Measurements from ENCODE around the gene SNAPC3.

Gene SNAPC3

DNA sequence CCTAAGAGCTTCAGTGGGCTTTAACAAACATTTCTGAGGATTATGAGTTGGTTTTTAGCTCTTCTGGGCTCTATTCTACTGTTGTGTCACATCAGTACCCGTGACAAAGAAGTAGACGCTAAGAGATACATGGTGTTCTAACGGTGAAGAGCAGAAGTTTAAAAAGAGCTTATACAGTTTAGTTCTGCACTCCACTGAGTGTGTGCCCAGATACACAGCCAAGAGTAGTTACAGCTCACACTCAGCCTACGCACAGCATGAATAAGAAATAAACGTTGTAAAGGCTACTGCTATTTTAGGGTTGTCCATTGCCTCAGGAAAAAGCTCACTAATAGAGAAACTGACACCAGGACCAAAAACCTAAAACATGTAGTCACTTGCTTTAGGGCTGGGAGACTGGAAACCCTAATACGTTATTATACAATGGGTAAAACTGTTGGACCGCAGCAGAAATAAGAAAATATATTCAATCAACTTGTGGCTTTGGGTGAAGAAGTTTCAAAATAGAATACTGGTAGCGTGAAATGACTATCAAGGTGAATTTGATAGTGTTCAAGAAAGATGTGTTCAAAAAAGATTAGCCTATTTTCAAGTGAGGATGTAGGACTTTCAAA, 53.4 kb downstream of the SNAPC3 start:
- TF ChIP-seq, protein P1, sequence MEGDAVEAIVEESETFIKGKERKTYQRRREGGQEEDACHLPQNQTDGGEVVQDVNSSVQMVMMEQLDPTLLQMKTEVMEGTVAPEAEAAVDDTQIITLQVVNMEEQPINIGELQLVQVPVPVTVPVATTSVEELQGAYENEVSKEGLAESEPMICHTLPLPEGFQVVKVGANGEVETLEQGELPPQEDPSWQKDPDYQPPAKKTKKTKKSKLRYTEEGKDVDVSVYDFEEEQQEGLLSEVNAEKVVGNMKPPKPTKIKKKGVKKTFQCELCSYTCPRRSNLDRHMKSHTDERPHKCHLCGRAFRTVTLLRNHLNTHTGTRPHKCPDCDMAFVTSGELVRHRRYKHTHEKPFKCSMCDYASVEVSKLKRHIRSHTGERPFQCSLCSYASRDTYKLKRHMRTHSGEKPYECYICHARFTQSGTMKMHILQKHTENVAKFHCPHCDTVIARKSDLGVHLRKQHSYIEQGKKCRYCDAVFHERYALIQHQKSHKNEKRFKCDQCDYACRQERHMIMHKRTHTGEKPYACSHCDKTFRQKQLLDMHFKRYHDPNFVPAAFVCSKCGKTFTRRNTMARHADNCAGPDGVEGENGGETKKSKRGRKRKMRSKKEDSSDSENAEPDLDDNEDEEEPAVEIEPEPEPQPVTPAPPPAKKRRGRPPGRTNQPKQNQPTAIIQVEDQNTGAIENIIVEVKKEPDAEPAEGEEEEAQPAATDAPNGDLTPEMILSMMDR (IDR thresholded peaks at IDR 0.05; ENCODE audit: extremely low read depth, missing control alignments) = no peak
- no peak for DNase-seq (ENCODE audit: low spot score)

GRCh38 chr9:15480028-15480427, 57.4 kb downstream of the SNAPC3 start:
- DNase-seq (ENCODE audit: low spot score) = no peak
- TF ChIP-seq, protein P1 (IDR thresholded peaks at IDR 0.05; ENCODE audit: extremely low read depth, missing control alignments) = no peak

DNA sequence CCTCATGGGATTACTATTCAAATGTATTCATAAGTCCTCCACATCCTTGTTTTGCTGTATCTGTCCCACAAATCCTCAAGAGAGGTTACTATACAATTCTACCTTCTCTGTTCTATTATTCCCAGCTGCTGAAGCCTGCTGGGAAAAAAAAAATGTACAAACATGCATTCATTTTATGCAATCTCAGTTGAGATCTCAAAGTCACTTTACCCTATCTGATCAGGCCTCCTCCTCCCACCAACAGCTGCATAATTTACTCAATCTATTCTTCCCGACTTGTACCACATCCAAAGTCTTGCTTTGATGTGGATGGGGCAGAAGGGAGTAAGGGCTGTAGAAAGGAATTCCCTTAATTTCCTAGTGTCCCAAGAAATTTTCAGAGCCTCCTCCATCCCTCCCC, 59.5 kb downstream of the SNAPC3 start:
- TF ChIP-seq, protein P1 (IDR thresholded peaks at IDR 0.05; ENCODE audit: extremely low read depth, missing control alignments) = no peak

GRCh38 chr9:15484802-15485201, 62.1 kb downstream of the SNAPC3 start:
- no peak for DNase-seq (ENCODE audit: low spot score)
- TF ChIP-seq, protein P1 (IDR thresholded peaks at IDR 0.05; ENCODE audit: extremely low read depth, missing control alignments) = no peak

More for the DNA sequence above, 59.5 kb downstream of the SNAPC3 start:
- DNase-seq (ENCODE audit: low spot score) = no peak

DNA sequence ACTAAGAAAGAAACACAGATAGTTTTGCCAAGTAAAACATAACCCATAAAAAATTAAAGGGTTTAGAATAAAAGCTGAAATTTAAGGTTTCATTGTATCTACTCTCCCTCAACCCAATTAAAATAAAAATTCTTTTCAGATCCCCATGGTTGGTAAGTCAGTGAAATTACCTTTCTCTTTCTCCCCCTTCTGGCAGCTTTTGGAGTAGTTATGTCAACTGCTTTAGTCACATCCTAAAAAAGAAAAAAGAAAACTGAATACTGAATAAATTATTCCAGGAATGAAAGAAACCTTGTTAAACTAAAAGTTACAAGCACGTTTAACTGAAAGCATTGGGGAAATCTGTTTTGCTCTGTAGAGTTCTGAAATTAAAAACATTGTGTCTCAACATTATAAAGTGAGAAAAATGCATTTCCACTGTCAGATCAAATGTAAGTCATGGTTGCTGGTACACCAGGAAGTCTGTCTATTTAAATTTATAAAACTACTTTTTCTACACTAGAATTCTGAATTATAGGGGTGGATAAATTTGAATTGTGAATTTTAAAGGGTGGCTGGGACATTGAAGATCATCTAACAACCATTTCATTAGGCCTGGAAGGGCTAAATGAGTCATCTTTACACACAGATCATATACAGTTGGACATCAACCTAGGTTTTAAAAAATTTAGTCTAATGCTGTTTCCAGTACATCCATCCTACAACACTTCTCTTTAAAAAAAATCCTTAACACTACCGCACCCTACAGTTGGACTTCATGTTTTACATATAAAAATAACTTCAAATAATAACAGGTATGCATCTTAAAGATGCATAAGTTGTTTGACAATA, 63.4 kb downstream of the SNAPC3 start:
- TF ChIP-seq, protein P1 (IDR thresholded peaks at IDR 0.05; ENCODE audit: extremely low read depth, missing control alignments) = no peak
- no peak for DNase-seq (ENCODE audit: low spot score)

GRCh38 chr9:15491950-15492349, 69.3 kb downstream of the SNAPC3 start:
- no peak for DNase-seq (ENCODE audit: low spot score)
- TF ChIP-seq, protein P1 (IDR thresholded peaks at IDR 0.05; ENCODE audit: extremely low read depth, missing control alignments) = no peak

GRCh38 chr9:15492485-15493150, 69.9 kb downstream of the SNAPC3 start:
- TF ChIP-seq, protein P1 (IDR thresholded peaks at IDR 0.05; ENCODE audit: extremely low read depth, missing control alignments) = no peak
- no peak for DNase-seq (ENCODE audit: low spot score)
